Suprapubic skin (tissue), 4 donors: ENCODE results near the gene ARHGAP42.

Experiments
- CTCF ChIP-seq, 2 donors: fragments of 200-600 bp in 1 of 2; fragments of 450-650 bp in 1 of 2; sonication (generic) in 1 of 2; IDR thresholded peaks; one replicate each; pipeline ENCODE4 v1.5.1; 2016 to 2019; ENCODE audit warnings: antibody characterized with exemption in 2 of 2, mild to moderate bottlenecking in 1 of 2, moderate library complexity in 1 of 2
- POLR2A ChIP-seq, 2 donors: fragments of 450-650 bp; IDR thresholded peaks; one replicate each; pipeline ENCODE4 v1.6.1; 2017; ENCODE audit warnings: antibody characterized with exemption in 2 of 2, mild to moderate bottlenecking in 2 of 2, moderate library complexity in 2 of 2
- POLR2AphosphoS5 ChIP-seq, 3 donors: sonication (generic); formaldehyde crosslinking; IDR thresholded peaks; one replicate each; pipeline ENCODE4 v1.6.1; 2017; ENCODE audit warnings: antibody characterized with exemption in 3 of 3

- no peak for TF ChIP-seq CTCF (IDR thresholded peaks at IDR 0.05)
- no peak for TF ChIP-seq POLR2A (IDR thresholded peaks at IDR 0.05)
- no peak for TF ChIP-seq POLR2AphosphoS5 (IDR thresholded peaks at IDR 0.05)
Observed at GRCh38 chr11:100941033-100941432, 253.9 kb downstream of the ARHGAP42 start.
